Transverse colon (tissue), 4 donors: ENCODE measurements around the gene SOX1. TPM values are rescaled to one million over a fixed set of nuclear protein-coding genes. Genes with fewer than 3 reads are reported as not detected.

Experiments used
- DNase-seq: peaks from one replicate; pipeline ENCODE4 v3.0.0-alpha.2; 2019
- H3K27ac ChIP-seq, 4 donors: fragments of 200-600 bp; sonication (generic); 2 replicates each; pipeline ENCODE4 v1.5.1; 2016 to 2018; ENCODE audit warnings: inconsistent platforms in 4 of 4
- H3K27me3 ChIP-seq: fragments of 200-600 bp; sonication (generic); 2 replicates; pipeline ENCODE4 v1.5.1; 2017; ENCODE audit warnings: inconsistent platforms
- H3K36me3 ChIP-seq, 4 donors: fragments of 200-600 bp; sonication (generic); 2 replicates each; pipeline ENCODE4 v1.5.1; 2017 to 2019; ENCODE audit warnings: inconsistent platforms in 4 of 4
- H3K4me1 ChIP-seq, 4 donors: fragments of 200-600 bp; sonication (generic); 2 replicates each; pipeline ENCODE4 v1.5.1; 2017 to 2020; ENCODE audit warnings: inconsistent platforms in 4 of 4
- H3K4me3 ChIP-seq, 4 donors: fragments of 200-600 bp; sonication (generic); 1 replicate in 1 of 4; 2 replicates in 3 of 4; pipeline versions ENCODE4 v1.5.1 to v1.6.1; 2017 to 2019; ENCODE audit warnings: inconsistent platforms in 4 of 4
- H3K9me3 ChIP-seq, 2 donors: fragments of 200-600 bp; sonication (generic); 2 replicates each; pipeline ENCODE4 v1.5.1; 2017 to 2019; ENCODE audit warnings: inconsistent platforms in 2 of 2
- CTCF ChIP-seq, 5 experiments: fragments of 200-600 bp in 3 of 5; fragments of 450-650 bp in 2 of 5; sonication (generic) in 3 of 5; IDR thresholded peaks; 1 replicate in 2 of 5; 2 replicates in 3 of 5; pipeline ENCODE4 v1.5.1; 2016 to 2017; ENCODE audit warnings: antibody characterized with exemption in 5 of 5, inconsistent platforms in 3 of 5, mild to moderate bottlenecking in 2 of 5, moderate library complexity in 1 of 5
- EP300 ChIP-seq: sonication (generic); formaldehyde crosslinking; IDR thresholded peaks from one replicate; pipeline ENCODE4 v1.6.1; 2017; ENCODE audit warnings: antibody characterized with exemption, low read depth
- POLR2A ChIP-seq: fragments of 450-650 bp; IDR thresholded peaks from one replicate; pipeline ENCODE4 v1.6.1; 2016; ENCODE audit warnings: antibody characterized with exemption, mild to moderate bottlenecking, moderate library complexity
- POLR2AphosphoS5 ChIP-seq, 3 donors: sonication (generic); formaldehyde crosslinking; IDR thresholded peaks; one replicate each; pipeline ENCODE4 v1.6.1; 2016; ENCODE audit warnings: antibody characterized with exemption in 3 of 3
- WGBS, 2 donors: methylation state at CpG; one replicate each; pipeline ENCODE4 v1.1.5; 2018; ENCODE audit warnings: low coverage in 1 of 2; 5-methylcytosine and 5-hydroxymethylcytosine counted together
- in situ Hi-C, 4 donors: fragments of 200-750 bp; cut with MboI; loops; one replicate each; pipeline versions ENCODE4 v1.15.0 to v1.15.1; 2017; ENCODE audit warnings: low sequenced_read_pairs in 3 of 4, low pct_ligation_motif_present in 1 of 4, low pct_unique_long_range_greater_than_20kb in 1 of 4
- intact Hi-C: fragments of 100-400 bp; cut with DNase I; formaldehyde crosslinking; loops from one replicate; pipeline ENCODE4 v1.15.1; 2023; ENCODE audit warnings: low total_unique reads
- total RNA-seq, 4 donors: library from RNA; depleted of rRNA; stranded (reverse); fragments of >200 nt; gene quantifications; one replicate each; pipeline ENCODE4 v1.1.0, GENCODE V29; 2016

The SOX1 gene
- total RNA-seq, 4 donors from 2014 or later: not detected

DNA sequence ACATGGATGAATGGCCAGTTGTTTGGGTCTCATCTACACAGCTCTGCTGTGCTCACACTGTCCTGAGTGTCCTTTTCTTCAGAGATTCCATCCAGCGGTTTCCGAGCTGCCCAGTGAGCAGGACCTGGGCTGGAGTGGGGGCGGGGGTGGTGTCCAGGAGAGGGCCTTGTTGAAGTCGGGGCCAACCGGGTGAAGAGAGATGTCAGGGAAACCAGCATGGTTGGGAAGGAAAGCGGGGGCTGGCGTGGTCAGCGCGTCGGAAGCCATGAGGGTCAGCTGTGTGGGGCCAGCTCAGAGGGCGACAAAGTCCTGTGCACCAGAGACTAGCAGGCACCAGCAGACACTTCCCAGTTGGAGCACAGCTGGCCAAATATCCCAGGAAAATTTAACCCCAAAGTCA lies 37.8 kb upstream of the SOX1 start:
- in situ Hi-C loops (no loop called here), intact Hi-C loops (no loop called here)
- no peak overlapping the region for H3K4me3 ChIP-seq
- H3K27ac ChIP-seq: no peak overlapping the region
- TF ChIP-seq POLR2A (no peak), EP300 (no peak), CTCF (IDR thresholded peaks at IDR 0.05) (no peak), POLR2AphosphoS5 (IDR thresholded peaks at IDR 0.05) (no peak)
- H3K9me3 ChIP-seq: no peaks in the 10 kb centered on the region
- WGBS, 2 donors: 88% methylated on average over 11 of the region's 11 CpGs; no CpG with 5 or more reads in 1 of the 2 donors
- no peak for DNase-seq
- H3K4me1 ChIP-seq: no peaks in the 10 kb centered on the region
- H3K27me3 ChIP-seq: peaks cover 6% of the 10 kb centered on the region
- H3K36me3 ChIP-seq: no peaks in the 10 kb centered on the region

GRCh38 chr13:112032186-112032993 lies 34.6 kb upstream of the SOX1 start:
- Histone ChIP-seq H3K27ac (no peak overlapping the region), H3K27me3 (no peaks in the 10 kb centered on the region), H3K9me3 (no peaks in the 10 kb centered on the region), H3K4me1 (no peaks in the 10 kb centered on the region), H3K36me3 (no peaks in the 10 kb centered on the region), H3K4me3 (no peak overlapping the region)
- no peak for DNase-seq
- TF ChIP-seq POLR2A (no peak), EP300 (no peak), CTCF (IDR thresholded peaks at IDR 0.05) (no peak), POLR2AphosphoS5 (IDR thresholded peaks at IDR 0.05) (no peak)
- intact Hi-C loops (no loop called here), in situ Hi-C loops (no loop called here)
- WGBS, 2 donors: 67 to 78% methylated on average over 8 to 18 of the region's 18 CpGs

- no peaks in the 10 kb centered on the region for H3K9me3 ChIP-seq
- DNase-seq: no peak
- H3K27ac ChIP-seq: no peak overlapping the region
- H3K4me1 ChIP-seq: no peaks in the 10 kb centered on the region
- peaks cover 2% of the 10 kb centered on the region for H3K27me3 ChIP-seq
- H3K4me3 ChIP-seq: no peak overlapping the region
- TF ChIP-seq EP300: no peak
- no peak for TF ChIP-seq CTCF (IDR thresholded peaks at IDR 0.05)
- no peaks in the 10 kb centered on the region for H3K36me3 ChIP-seq
- intact Hi-C loops (no loop called here), in situ Hi-C loops (no loop called here)
- WGBS, 2 donors: 20 to 74% methylated on average over 2 to 12 of the region's 12 CpGs
Observed at GRCh38 chr13:112034231-112034630, 32.7 kb upstream of the SOX1 start.

DNA sequence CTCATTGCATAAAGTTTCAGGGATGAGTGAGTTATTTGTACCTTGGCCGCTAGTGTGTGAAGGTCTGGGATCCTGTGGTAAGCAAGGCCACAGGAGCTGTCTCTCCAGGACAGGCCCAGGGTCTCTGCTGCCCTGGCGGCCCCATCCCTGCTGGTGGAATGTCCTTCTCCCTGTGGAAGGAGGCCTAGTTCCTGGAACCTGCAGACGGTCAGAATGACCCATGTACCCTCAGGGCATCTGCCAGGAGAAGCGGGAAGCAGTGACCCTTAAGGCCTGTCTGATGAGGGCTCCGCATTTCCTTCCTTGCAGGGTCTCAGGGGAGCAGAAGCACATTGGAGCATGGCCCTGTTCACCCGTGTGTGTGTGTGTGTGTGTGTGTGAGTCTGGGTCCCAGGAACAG lies 32.1 kb upstream of the SOX1 start:
- in situ Hi-C loops (no loop called here), intact Hi-C loops (no loop called here)
- DNase-seq: no peak
- H3K27ac ChIP-seq: no peak overlapping the region
- no peak overlapping the region for H3K4me3 ChIP-seq
- TF ChIP-seq POLR2A: no peak
- no peak for TF ChIP-seq POLR2AphosphoS5 (IDR thresholded peaks at IDR 0.05)
- no peak for TF ChIP-seq CTCF (IDR thresholded peaks at IDR 0.05)
- TF ChIP-seq EP300: no peak
- H3K4me1 ChIP-seq: no peaks in the 10 kb centered on the region
- no peaks in the 10 kb centered on the region for H3K9me3 ChIP-seq
- WGBS, 2 donors: 68% methylated on average over 6 of the region's 6 CpGs; no CpG with 5 or more reads in 1 of the 2 donors
- H3K36me3 ChIP-seq: no peaks in the 10 kb centered on the region
- H3K27me3 ChIP-seq: peaks cover 8% of the 10 kb centered on the region
